ENCODE results near the gene LSAMP. TPM values are rescaled to one million over a fixed set of nuclear protein-coding genes. Genes with fewer than 3 reads are reported as not detected.
"Not testable (repeated sequence)": the region's sequence is repeated elsewhere in the genome, so short reads cannot be mapped to it uniquely, and the experiment has no call there.

Gene LSAMP
- total RNA-seq, 1 donor = 3.3 TPM

- H3K79me2 ChIP-seq (ENCODE audit: insufficient read depth, low read length) = no peaks in the 10 kb centered on the region
- no peaks in the 10 kb centered on the region for H3K36me3 ChIP-seq (ENCODE audit: insufficient read depth, low read length)
- peak overlapping the region; percentile 24 for H3K27ac ChIP-seq (ENCODE audit: low read depth, low read length)
- H3K4me1 ChIP-seq (ENCODE audit: insufficient read depth, low read length) = peaks cover 40% of the 10 kb centered on the region
- H3K4me3 ChIP-seq (ENCODE audit: insufficient read depth, low read length) = no peak overlapping the region
- H4K20me1 ChIP-seq (ENCODE audit: insufficient read depth, low read length) = no peaks in the 10 kb centered on the region
- DNase-seq (ENCODE audit: insufficient read length, low spot score, missing footprints) = no peak
- no peaks in the 10 kb centered on the region for H3K27me3 ChIP-seq (ENCODE audit: insufficient read depth, low read length)
- H2AFZ ChIP-seq (ENCODE audit: low read length) = no peak overlapping the region
- no peak for TF ChIP-seq CTCF (IDR thresholded peaks at IDR 0.05; ENCODE audit: extremely low read depth, low read depth, low read length)
- no peaks in the 10 kb centered on the region for H3K9me3 ChIP-seq (ENCODE audit: low read depth, low read length)
- H3K4me2 ChIP-seq (ENCODE audit: insufficient read depth, low read length) = peak overlapping the region; percentile 48
Measured at GRCh38 chr3:115792206-115792955, 652.9 kb downstream of the LSAMP start.

- not testable (repeated sequence) for H3K27me3 ChIP-seq (ENCODE audit: insufficient read depth, low read length); H3K4me3 ChIP-seq (ENCODE audit: insufficient read depth, low read length); H2AFZ ChIP-seq (ENCODE audit: low read length); H3K9me3 ChIP-seq (ENCODE audit: low read depth, low read length); H4K20me1 ChIP-seq (ENCODE audit: insufficient read depth, low read length); DNase-seq (ENCODE audit: insufficient read length, low spot score, missing footprints); H3K36me3 ChIP-seq (ENCODE audit: insufficient read depth, low read length); H3K79me2 ChIP-seq (ENCODE audit: insufficient read depth, low read length)
- H3K4me1 ChIP-seq (ENCODE audit: insufficient read depth, low read length) = peaks cover 43% of the 10 kb centered on the region
- H3K27ac ChIP-seq (ENCODE audit: low read depth, low read length) = peak overlapping the region; percentile 98
- peak overlapping the region; percentile 58 for H3K4me2 ChIP-seq (ENCODE audit: insufficient read depth, low read length)
Measured at GRCh38 chr3:115791271-115792153, 653.8 kb downstream of the LSAMP start.

GRCh38 chr3:115790759-115791158 lies 654.5 kb downstream of the LSAMP start:
- no peak for TF ChIP-seq CTCF (IDR thresholded peaks at IDR 0.05; ENCODE audit: extremely low read depth, low read depth, low read length)
- H3K4me2 ChIP-seq (ENCODE audit: insufficient read depth, low read length) = peak overlapping the region; percentile 58
- H3K4me3 ChIP-seq (ENCODE audit: insufficient read depth, low read length) = no peak overlapping the region
- DNase-seq (ENCODE audit: insufficient read length, low spot score, missing footprints) = peak; percentile 99
- H3K4me1 ChIP-seq (ENCODE audit: insufficient read depth, low read length) = peaks cover 47% of the 10 kb centered on the region
- H3K27me3 ChIP-seq (ENCODE audit: insufficient read depth, low read length) = no peaks in the 10 kb centered on the region
- peak overlapping the region; percentile 98 for H3K27ac ChIP-seq (ENCODE audit: low read depth, low read length)
- no peaks in the 10 kb centered on the region for H3K79me2 ChIP-seq (ENCODE audit: insufficient read depth, low read length)
- H4K20me1 ChIP-seq (ENCODE audit: insufficient read depth, low read length) = no peaks in the 10 kb centered on the region
- peak overlapping the region; percentile 16 for H2AFZ ChIP-seq (ENCODE audit: low read length)
- no peaks in the 10 kb centered on the region for H3K9me3 ChIP-seq (ENCODE audit: low read depth, low read length)
- H3K36me3 ChIP-seq (ENCODE audit: insufficient read depth, low read length) = no peaks in the 10 kb centered on the region

GRCh38 chr3:115789481-115789880 lies 655.8 kb downstream of the LSAMP start:
- Histone ChIP-seq H3K4me1 (ENCODE audit: insufficient read depth, low read length) (peaks cover 58% of the 10 kb centered on the region), H3K4me3 (ENCODE audit: insufficient read depth, low read length) (no peak overlapping the region), H3K4me2 (ENCODE audit: insufficient read depth, low read length) (peak overlapping the region; percentile 55)

More at GRCh38 chr3:115789481-115789880, 655.8 kb downstream of the LSAMP start:
- no peak for TF ChIP-seq CTCF (IDR thresholded peaks at IDR 0.05; ENCODE audit: extremely low read depth, low read depth, low read length)
- H4K20me1 ChIP-seq (ENCODE audit: insufficient read depth, low read length) = no peaks in the 10 kb centered on the region
- H3K27me3 ChIP-seq (ENCODE audit: insufficient read depth, low read length) = no peaks in the 10 kb centered on the region
- H3K27ac ChIP-seq (ENCODE audit: low read depth, low read length) = peak overlapping the region; percentile 98
- no peaks in the 10 kb centered on the region for H3K79me2 ChIP-seq (ENCODE audit: insufficient read depth, low read length)
- no peaks in the 10 kb centered on the region for H3K36me3 ChIP-seq (ENCODE audit: insufficient read depth, low read length)
- no peak for DNase-seq (ENCODE audit: insufficient read length, low spot score, missing footprints)
- peak overlapping the region; percentile 8 for H2AFZ ChIP-seq (ENCODE audit: low read length)
- no peaks in the 10 kb centered on the region for H3K9me3 ChIP-seq (ENCODE audit: low read depth, low read length)

Data from osteoblast (primary cell).